Lower leg skin (tissue), 3 donors: Measurements from ENCODE around the gene PDZD11.

Source experiments
- CTCF ChIP-seq, 3 donors: fragments of 450-650 bp; IDR thresholded peaks; one replicate each; pipeline ENCODE4 v1.5.1; 2016; ENCODE audit warnings: antibody characterized with exemption in 3 of 3, mild to moderate bottlenecking in 3 of 3, moderate library complexity in 2 of 3
- POLR2A ChIP-seq, 2 donors: fragments of 450-650 bp; IDR thresholded peaks; one replicate each; pipeline ENCODE4 v1.6.1; 2016 to 2017; ENCODE audit warnings: antibody characterized with exemption in 2 of 2, mild to moderate bottlenecking in 1 of 2, moderate library complexity in 1 of 2

GRCh38 chrX:70331161-70331560, 41.4 kb upstream of the PDZD11 start:
- TF ChIP-seq CTCF (IDR thresholded peaks at IDR 0.05) = no peak
- TF ChIP-seq POLR2A (IDR thresholded peaks at IDR 0.05) = no peak
